GM12878 (cell line): ENCODE measurements around the gene CAMKMT. TPM values are rescaled to one million over a fixed set of nuclear protein-coding genes. Genes with fewer than 3 reads are reported as not detected.

ENCODE experiments used
- ATAC-seq: fragments of 200-7000 bp; cut with Tn5 transposase; 3 replicates; pipeline ENCODE4 v1.9.1; 2020; ENCODE audit warnings: mild to moderate bottlenecking, moderate library complexity
- BruUV-seq: library from RNA; stranded (reverse); fragments of 400-500 nt; replicated peaks from 2 replicates; lab custom pipeline; 2021; lab: Mats Ljungman, UMichigan
- CTCF ChIA-PET: fragments of 300-600 bp; sonication (Branson Sonifier 250); formaldehyde crosslinking; extraction: SDS; loops from one replicate; lab custom pipeline; 2021; ENCODE audit warnings: inconsistent platforms; lab: Yijun Ruan, JAX
- POLR2A ChIA-PET: fragments of 350-600 bp; formaldehyde crosslinking; extraction: SDS; loops from one replicate; lab custom pipeline; 2021; ENCODE audit warnings: inconsistent platforms; lab: Charles Lee
- RAD21 ChIA-PET: fragments of 300-600 bp; sonication (Branson Sonifier 250); formaldehyde crosslinking; loops from one replicate; lab custom pipeline; 2023; ENCODE audit warnings: antibody characterized with exemption; ENCODE audit not compliant: unreplicated experiment; lab: Charles Lee
- SMC1A ChIA-PET: fragments of 300-600 bp; sonication (Branson Sonifier 250); formaldehyde crosslinking; loops from one replicate; lab custom pipeline; 2023; ENCODE audit not compliant: unreplicated experiment, uncharacterized antibody; lab: Charles Lee
- DNase-seq: peaks from one replicate; pipeline ENCODE4 v3.0.0-alpha.2; 2011; ENCODE audit warnings: low read depth, low spot score
- FAIRE-seq: peaks from 3 replicates; lab custom pipeline; 2011; peaks lifted over from hg19 to GRCh38; lab: Jason Lieb, UNC
- H2AFZ ChIP-seq: 2 replicates; pipeline ENCODE4 v1.6.0; 2011; ENCODE audit warnings: low read depth, low read length, control low read depth; ENCODE audit not compliant: control insufficient read depth
- H3K27ac ChIP-seq: 2 replicates; pipeline ENCODE4 v1.5.1; 2011; ENCODE audit warnings: control low read depth; ENCODE audit not compliant: control insufficient read depth, insufficient read depth
- H3K27me3 ChIP-seq, 2 experiments: replicated peaks in 1 of 2; 2 replicates each; pipeline versions ENCODE4 v1.6.0 to v1.6.1; 2011; ENCODE audit warnings: low read length in 1 of 2; ENCODE audit not compliant: control insufficient read depth in 2 of 2, insufficient read depth in 2 of 2
- H3K36me3 ChIP-seq, 2 experiments: 2 replicates each; pipeline ENCODE4 v1.5.1; 2011; ENCODE audit warnings: low read length in 1 of 2; ENCODE audit not compliant: control insufficient read depth in 2 of 2, insufficient read depth in 2 of 2
- H3K4me1 ChIP-seq: 2 replicates; pipeline ENCODE4 v1.6.1; 2011; ENCODE audit warnings: mild to moderate bottlenecking, low read length, moderate library complexity, mixed read lengths; ENCODE audit not compliant: control insufficient read depth, insufficient read depth
- H3K4me2 ChIP-seq: 2 replicates; pipeline ENCODE4 v1.6.0; 2011; ENCODE audit warnings: control low read depth; ENCODE audit not compliant: control insufficient read depth, insufficient read depth
- H3K4me3 ChIP-seq: fragments of 200-600 bp; sonication (generic); 2 replicates; pipeline ENCODE4 v1.5.1; 2016
- H3K79me2 ChIP-seq: 2 replicates; pipeline ENCODE4 v1.6.0; 2011; ENCODE audit warnings: low read length; ENCODE audit not compliant: control insufficient read depth, insufficient read depth
- H3K9ac ChIP-seq: 2 replicates; pipeline ENCODE4 v1.8.0; 2011; ENCODE audit warnings: low read length, control low read depth, mixed read lengths; ENCODE audit not compliant: control insufficient read depth, insufficient read depth
- H3K9me3 ChIP-seq: replicated peaks from 3 replicates; pipeline ENCODE4 v1.5.1; 2011; ENCODE audit warnings: mild to moderate bottlenecking, low read length; ENCODE audit not compliant: control insufficient read depth, insufficient read depth
- H4K20me1 ChIP-seq: 2 replicates; pipeline ENCODE4 v1.6.0; 2011; ENCODE audit not compliant: control insufficient read depth, insufficient read depth
- CBFB ChIP-seq: IDR thresholded peaks from 2 replicates; pipeline ENCODE4 v1.6.1; 2016; ENCODE audit warnings: antibody characterized with exemption, low read depth
- CHD1 ChIP-seq: IDR thresholded peaks from 2 replicates; pipeline ENCODE4 v1.6.1; 2012; ENCODE audit warnings: low read depth, low read length, improper control_type of control experiment
- ETV6 ChIP-seq, 2 experiments: fragments of 450-650 bp in 1 of 2; IDR thresholded peaks in 1 of 2; conservative IDR thresholded peaks in 1 of 2; 2 replicates each; pipeline ENCODE4 v1.6.1; 2014; ENCODE audit warnings: antibody characterized with exemption in 1 of 2, borderline replicate concordance in 1 of 2, low read depth in 1 of 2, mild to moderate bottlenecking in 1 of 2, moderate library complexity in 1 of 2
- GABPA ChIP-seq: IDR thresholded peaks from 2 replicates; pipeline ENCODE4 v1.6.1; 2014; ENCODE audit warnings: antibody characterized with exemption, low read depth, mild to moderate bottlenecking, inconsistent platforms
- GATAD2B ChIP-seq: fragments of 450-650 bp; conservative IDR thresholded peaks from 2 replicates; pipeline ENCODE4 v1.6.1; 2017; ENCODE audit warnings: low read depth, mild to moderate bottlenecking, moderate library complexity
- HDAC6 ChIP-seq: fragments of 200-600 bp; sonication (generic); IDR thresholded peaks from one replicate; pipeline ENCODE4 v1.8.0; 2017; ENCODE audit warnings: antibody characterized with exemption; ENCODE audit not compliant: unreplicated experiment
- LARP7 ChIP-seq: fragments of 450-650 bp; IDR thresholded peaks from 2 replicates; pipeline ENCODE4 v1.6.1; 2017; ENCODE audit warnings: mild to moderate bottlenecking
- MEF2B ChIP-seq: fragments of 450-650 bp; IDR thresholded peaks from 2 replicates; pipeline ENCODE4 v1.6.1; 2018; ENCODE audit warnings: mild to moderate bottlenecking, moderate library complexity; ENCODE audit not compliant: partially characterized antibody, poor library complexity, severe bottlenecking
- NFIC ChIP-seq: IDR thresholded peaks from 2 replicates; pipeline ENCODE4 v1.6.1; 2012; ENCODE audit warnings: low read depth, mild to moderate bottlenecking, inconsistent platforms, low read length, moderate library complexity
- NRF1 ChIP-seq: conservative IDR thresholded peaks from 2 replicates; pipeline ENCODE4 v1.6.1; 2011; ENCODE audit warnings: mild to moderate bottlenecking, low read depth, low read length, improper control_type of control experiment
- POLR2A ChIP-seq: IDR thresholded peaks from 2 replicates; pipeline ENCODE4 v1.6.1; 2011; ENCODE audit warnings: low read depth, mild to moderate bottlenecking, low read length
- POLR2AphosphoS2 ChIP-seq: IDR thresholded peaks from 2 replicates; pipeline ENCODE4 v1.6.1; 2011; ENCODE audit warnings: low read depth, mild to moderate bottlenecking, low read length, improper control_type of control experiment, moderate library complexity
- POU2F2 ChIP-seq: IDR thresholded peaks from 3 replicates; pipeline ENCODE4 v1.6.1; 2011; ENCODE audit warnings: low read depth, mild to moderate bottlenecking, low read length, borderline replicate concordance
- RFX5 ChIP-seq: IDR thresholded peaks from 2 replicates; pipeline ENCODE4 v1.6.1; 2011; ENCODE audit warnings: low read depth, low read length, improper control_type of control experiment
- ZBED1 ChIP-seq: IDR thresholded peaks from 2 replicates; pipeline ENCODE4 v1.6.1; 2016; ENCODE audit warnings: borderline replicate concordance
- ZNF687 ChIP-seq: fragments of 450-650 bp; IDR thresholded peaks from 2 replicates; pipeline ENCODE4 v1.6.1; 2017; ENCODE audit warnings: mild to moderate bottlenecking, moderate library complexity
- ZSCAN29 ChIP-seq: fragments of 450-650 bp; IDR thresholded peaks from 2 replicates; pipeline ENCODE4 v1.6.1; 2017; ENCODE audit warnings: mild to moderate bottlenecking, moderate library complexity
- ZZZ3 ChIP-seq: IDR thresholded peaks from 2 replicates; pipeline ENCODE4 v1.6.1; 2011; ENCODE audit warnings: low read depth; ENCODE audit not compliant: control insufficient read depth, insufficient read length
- in situ Hi-C: fragments of 300-500 bp; cut with MboI; formaldehyde crosslinking; loops from 9 replicates; pipeline ENCODE4 v1.14.3; 2018; ENCODE audit warnings: mixed read lengths
- intact Hi-C: fragments of 100-400 bp; cut with micrococcal nuclease; formaldehyde crosslinking; loops from one replicate; pipeline ENCODE4 v1.14.2; 2022; ENCODE audit not compliant: unreplicated experiment
- polyA plus RNA-seq, 11 experiments: library from polyadenylated mRNA; depleted of rRNA in 4 of 11; unstranded in 6 of 11; stranded (reverse) in 5 of 11; fragments of >200 nt; fragmentation: Nextera tagmentation in 4 of 11; fragmentation: Illumina TruSeq in 1 of 11; extraction: Ambion mirVana in 4 of 11; extraction: Trizol in 1 of 11; gene quantifications; 1 replicate in 1 of 11; 2 replicates in 10 of 11; pipeline versions ENCODE4 v1.2.1 to v1.2.3, GENCODE V29; 2011 to 2016; ENCODE audit warnings: inconsistent platforms in 2 of 11, missing spikeins in 2 of 11, low read depth in 1 of 11
- total RNA-seq, 4 experiments: library from RNA; depleted of rRNA in 3 of 4; stranded (reverse); fragments of >200 nt in 3 of 4; fragmentation: Illumina TruSeq in 1 of 4; extraction: Trizol in 1 of 4; gene quantifications; 2 replicates each; pipeline versions ENCODE4 v1.2.1 to v1.2.3, GENCODE V29; 2013 to 2021

Gene CAMKMT
- total and polyA plus RNA-seq, 10 of the 15 experiments (the other 5 are each of a cell fraction or from before 2014, with no cell fraction given): 2.7 to 16.0 (median 11.8) TPM

GRCh38 chr2:44456946-44457345, 95.2 kb downstream of the CAMKMT start:
- no peak overlapping the region for H3K4me2 ChIP-seq
- in situ Hi-C loops: no loop called here
- SMC1A ChIA-PET: interaction anchor here (1.1 to 1.3 kb wide), 2 partner anchors 18 to 349 kb away, joined by 3 read pairs; no protein-coding TSS in a partner anchor
- H2AFZ ChIP-seq: no peak overlapping the region
- FAIRE-seq: no peak
- no peaks in the 10 kb centered on the region for H3K27me3 ChIP-seq
- no peaks in the 10 kb centered on the region for H4K20me1 ChIP-seq
- TF ChIP-seq MEF2B (no peak), RFX5 (no peak), ZNF687 (no peak), LARP7 (no peak), POU2F2 (no peak), CHD1 (no peak), POLR2A (no peak), GATAD2B (no peak), NRF1 (no peak), NFIC (no peak), CBFB (no peak), GABPA (no peak), ETV6 (conservative IDR thresholded peaks at IDR 0.05 in 1 of 2, IDR thresholded peaks at IDR 0.05 in 1 of 2; ENCODE audit: borderline replicate concordance in 1 of 2, low read depth in 1 of 2) (no peak), HDAC6 (no peak), POLR2AphosphoS2 (no peak), ZBED1 (no peak), ZZZ3 (no peak), ZSCAN29 (no peak)
- TF ChIP-seq, all 136 proteins: peak for 0
- no peaks in the 10 kb centered on the region for H3K4me1 ChIP-seq
- no peaks in the 10 kb centered on the region for H3K79me2 ChIP-seq
- no peak for DNase-seq
- ChIA-PET RAD21 (no interaction called here), POLR2A (no interaction called here), CTCF (interaction anchor here (1.2 to 2.9 kb wide), 2 partner anchors 23 to 499 kb away, joined by 3 to 11 read pairs; no protein-coding TSS in a partner anchor)
- H3K9me3 ChIP-seq: no peaks in the 10 kb centered on the region
- H3K27ac ChIP-seq: no peak overlapping the region
- no peak overlapping the region for H3K4me3 ChIP-seq
- intact Hi-C loops: no loop called here
- no peak for ATAC-seq
- H3K9ac ChIP-seq: no peak overlapping the region
- BruUV-seq: no TSS peak
- H3K36me3 ChIP-seq: no peaks in the 10 kb centered on the region
